Stimulated activated CD8-positive, alpha-beta memory T cell treated with anti-CD3 and anti-CD28 coated beads, Interleukin-2, amount 100 ng/mL, for 48 hours (primary cell): Measurements from ENCODE around the gene KCNK4.

Experiments used
- DNase-seq, 2 donors: peaks; one replicate each; pipeline ENCODE4 v3.0.0-alpha.2; 2020; ENCODE audit warnings: low read depth in 2 of 2

The KCNK4 gene

DNA sequence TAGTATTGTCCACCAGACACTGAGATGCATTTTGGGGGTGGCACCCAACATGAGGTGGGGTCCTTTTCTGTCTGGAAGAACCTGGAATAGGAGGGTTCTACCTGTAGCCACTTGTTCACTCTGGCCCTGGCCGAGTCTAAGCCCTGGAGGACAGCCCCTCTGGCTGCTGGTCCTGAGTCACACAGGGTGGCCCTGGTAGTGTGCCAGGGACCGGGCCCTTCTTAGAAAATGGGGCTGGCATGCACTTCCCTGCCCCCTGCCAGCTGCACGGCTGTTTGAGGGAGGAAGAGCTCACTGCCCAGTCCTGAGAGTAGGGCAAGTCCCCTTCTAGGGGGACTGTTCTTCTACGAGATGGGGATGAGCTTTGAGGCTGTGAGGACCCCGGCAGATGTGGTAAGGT, 37.6 kb upstream of the KCNK4 start:
- no peak for DNase-seq

DNA sequence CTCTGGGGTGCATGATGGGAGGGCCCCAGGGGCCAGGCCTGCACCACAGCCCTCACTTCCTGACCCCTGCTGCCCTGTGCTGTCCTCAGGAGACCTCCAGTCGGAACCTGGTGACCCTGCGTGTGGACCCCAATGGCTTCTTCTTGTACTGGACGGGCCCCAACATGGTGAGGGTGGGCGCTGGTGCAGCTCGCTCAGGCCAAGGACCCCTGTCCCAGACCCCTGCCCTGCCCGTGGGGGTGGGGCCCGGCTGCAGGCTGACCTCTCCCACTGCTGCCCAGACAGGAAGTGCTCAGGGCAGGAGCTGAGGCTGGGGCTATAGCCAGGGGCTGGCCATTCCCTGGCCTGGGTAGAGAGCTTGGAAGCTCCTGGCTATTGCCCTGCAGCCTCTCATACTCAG, 36.8 kb upstream of the KCNK4 start:
- no peak for DNase-seq

DNA sequence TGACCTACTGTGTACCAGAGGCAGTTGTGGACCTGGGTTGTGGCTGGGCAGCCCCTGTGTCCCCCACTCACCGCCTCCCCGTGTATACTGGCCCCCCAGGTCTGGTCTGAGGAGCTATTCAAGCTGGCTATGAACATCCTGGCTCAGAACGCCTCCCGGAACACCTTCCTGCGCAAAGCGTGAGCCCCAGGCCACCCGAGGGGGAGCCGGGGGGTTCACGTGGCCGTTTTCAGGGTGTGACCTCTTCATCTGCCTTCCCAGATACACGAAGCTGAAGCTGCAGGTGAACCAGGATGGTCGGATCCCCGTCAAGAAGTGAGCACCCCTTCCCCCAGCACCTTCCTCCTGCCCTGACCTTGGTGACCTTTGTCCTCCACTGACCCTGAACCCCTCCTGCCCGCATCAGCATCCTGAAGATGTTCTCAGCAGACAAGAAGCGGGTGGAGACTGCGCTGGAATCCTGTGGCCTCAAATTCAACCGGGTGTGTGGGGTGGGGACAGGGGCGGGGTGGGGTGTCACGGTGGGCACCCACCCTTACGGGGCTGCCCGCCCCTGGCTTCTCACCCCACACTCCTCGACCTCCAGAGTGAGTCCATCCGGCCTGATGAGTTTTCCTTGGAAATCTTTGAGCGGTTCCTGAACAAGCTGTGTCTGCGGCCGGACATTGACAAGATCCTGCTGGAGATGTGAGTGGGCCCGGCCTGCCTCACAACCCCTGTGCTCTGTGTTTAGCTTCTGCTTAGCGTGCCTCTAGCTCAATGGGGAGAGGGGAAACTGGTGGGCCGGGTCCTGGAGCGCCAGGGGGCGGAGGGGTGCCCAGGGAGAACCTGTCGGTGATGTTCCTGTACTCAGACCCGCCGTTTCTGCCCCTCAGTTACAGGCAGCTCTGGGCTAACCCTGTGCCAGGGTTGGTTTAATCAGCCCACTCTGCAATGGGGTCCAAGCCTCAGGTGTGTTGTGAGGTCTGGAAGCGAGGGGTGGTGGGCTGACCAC, 35.7 kb upstream of the KCNK4 start:
- no peak for DNase-seq

DNA sequence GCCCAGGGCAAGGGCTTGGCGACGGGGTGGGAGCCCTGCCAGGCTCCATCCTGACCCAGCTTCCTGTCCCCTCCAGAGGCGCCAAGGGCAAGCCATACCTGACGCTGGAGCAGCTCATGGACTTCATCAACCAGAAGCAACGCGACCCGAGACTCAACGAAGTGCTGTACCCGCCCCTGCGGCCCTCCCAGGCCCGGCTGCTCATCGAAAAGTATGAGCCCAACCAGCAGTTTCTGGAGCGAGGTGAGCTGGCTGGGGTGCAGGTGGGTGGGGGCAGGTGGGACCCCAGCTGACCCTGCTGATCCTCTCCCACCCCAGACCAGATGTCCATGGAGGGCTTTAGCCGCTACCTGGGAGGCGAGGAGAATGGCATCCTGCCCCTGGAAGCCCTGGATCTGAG, 34.8 kb upstream of the KCNK4 start:
- DNase-seq, result no peak

DNA sequence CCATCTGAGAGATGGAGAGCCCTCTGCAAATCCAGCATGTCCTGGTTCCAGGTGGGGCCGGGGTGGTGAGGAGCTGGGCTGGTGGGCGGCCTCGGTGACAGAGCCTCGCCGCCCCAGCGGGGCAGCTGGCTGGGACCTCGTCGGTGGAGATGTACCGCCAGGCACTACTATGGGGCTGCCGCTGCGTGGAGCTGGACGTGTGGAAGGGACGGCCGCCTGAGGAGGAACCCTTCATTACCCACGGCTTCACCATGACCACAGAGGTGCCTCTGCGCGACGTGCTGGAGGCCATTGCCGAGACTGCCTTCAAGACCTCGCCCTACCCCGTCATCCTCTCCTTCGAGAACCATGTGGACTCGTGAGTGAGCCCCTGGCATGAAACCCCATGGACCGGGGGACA, 32.7 kb upstream of the KCNK4 start:
- no peak for DNase-seq

DNA sequence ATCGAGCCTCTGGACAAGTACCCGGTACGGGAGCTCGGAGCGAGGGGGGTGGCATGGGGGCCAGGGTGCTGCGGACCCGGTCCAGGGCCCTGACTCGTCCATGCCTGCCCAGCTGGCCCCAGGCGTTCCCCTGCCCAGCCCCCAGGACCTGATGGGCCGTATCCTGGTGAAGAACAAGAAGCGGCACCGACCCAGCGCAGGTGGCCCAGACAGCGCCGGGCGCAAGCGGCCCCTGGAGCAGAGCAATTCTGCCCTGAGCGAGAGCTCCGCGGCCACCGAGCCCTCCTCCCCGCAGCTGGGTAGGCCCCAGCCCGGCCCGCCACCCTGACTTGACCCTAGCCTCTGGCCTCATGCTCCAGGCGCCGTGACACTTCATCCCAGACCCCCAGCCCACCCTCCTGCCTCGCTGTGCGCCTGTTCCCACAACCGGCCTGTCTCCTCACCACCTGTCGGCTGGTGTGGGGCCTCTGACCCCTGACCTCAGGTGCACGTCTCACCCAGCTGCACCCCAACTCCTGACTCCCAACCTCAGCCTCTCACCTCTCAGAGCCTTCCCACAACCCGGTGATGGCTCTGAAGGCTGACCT, 32.1 kb upstream of the KCNK4 start:
- no peak for DNase-seq

DNA sequence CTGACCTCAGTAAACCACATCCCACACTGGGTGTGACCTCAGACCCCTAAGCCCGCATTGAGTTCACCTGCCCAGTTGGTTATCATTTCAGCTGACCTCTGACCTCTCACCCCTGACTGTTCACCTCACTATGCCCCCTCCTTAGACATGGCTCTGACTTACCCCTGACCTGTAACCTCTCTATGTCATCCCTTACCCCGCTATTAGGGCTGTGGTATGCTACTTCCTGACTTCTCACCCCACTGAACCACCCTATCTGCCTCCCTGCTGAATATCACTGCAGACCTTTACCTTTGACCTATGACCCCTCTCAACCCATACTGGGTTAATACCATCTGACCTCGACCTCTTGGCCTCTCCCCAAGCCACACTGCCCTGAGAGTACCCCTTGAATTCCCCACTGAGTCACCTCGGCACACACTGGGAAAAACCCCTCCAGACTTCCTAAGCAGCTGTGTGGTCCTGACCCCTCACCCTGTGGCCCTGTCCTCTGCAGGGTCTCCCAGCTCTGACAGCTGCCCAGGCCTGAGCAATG, 31.5 kb upstream of the KCNK4 start:
- no peak for DNase-seq

DNA sequence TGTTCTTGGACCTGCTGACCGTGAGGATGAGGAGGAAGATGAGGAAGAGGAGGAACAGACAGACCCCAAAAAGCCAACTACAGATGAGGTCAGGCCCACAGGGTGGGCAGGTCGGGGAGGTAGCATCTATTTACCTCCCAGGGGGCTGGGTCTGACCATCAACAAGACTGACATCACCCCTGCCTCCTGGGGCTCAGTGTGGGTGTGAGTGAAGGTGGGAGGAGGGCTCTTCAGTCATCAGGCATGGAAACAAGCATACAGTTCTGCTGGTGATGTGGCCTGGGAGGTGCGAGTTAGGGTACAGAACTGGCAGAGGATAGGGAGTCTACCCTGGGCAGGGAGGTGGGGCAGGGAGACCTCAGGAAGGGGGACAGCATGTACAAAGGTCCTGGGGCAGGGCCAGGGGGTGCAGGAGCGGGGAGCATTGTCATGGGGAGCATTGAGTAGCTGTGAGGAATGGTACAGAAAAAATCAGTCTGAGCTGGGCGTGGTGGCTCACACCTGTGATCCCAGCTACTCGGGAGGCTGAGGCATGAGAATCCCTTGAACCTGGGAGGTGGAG, 30.9 kb upstream of the KCNK4 start:
- DNase-seq, result no peak

DNA sequence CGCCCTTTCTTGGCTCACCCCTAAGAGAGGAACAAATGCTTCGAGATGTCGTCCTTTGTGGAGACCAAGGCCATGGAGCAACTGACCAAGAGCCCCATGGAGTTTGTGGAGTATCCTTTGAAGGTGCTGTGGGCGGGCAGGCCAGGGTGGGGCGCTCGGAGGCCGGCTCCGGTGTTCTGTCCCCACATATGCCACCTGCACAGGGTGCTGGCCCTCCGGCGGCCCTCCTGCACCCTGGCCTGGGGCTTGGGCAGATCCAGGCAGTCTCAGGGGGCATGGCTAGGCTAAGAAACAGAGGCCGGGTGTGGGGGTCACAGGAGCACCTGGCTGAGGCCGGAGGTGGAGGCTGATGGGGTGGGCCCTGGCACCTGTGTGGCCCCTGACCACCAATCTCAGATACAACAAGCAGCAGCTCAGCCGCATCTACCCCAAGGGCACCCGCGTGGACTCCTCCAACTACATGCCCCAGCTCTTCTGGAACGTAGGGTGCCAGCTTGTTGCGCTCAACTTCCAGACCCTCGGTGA, 29.5 kb upstream of the KCNK4 start:
- DNase-seq, result no peak

DNA sequence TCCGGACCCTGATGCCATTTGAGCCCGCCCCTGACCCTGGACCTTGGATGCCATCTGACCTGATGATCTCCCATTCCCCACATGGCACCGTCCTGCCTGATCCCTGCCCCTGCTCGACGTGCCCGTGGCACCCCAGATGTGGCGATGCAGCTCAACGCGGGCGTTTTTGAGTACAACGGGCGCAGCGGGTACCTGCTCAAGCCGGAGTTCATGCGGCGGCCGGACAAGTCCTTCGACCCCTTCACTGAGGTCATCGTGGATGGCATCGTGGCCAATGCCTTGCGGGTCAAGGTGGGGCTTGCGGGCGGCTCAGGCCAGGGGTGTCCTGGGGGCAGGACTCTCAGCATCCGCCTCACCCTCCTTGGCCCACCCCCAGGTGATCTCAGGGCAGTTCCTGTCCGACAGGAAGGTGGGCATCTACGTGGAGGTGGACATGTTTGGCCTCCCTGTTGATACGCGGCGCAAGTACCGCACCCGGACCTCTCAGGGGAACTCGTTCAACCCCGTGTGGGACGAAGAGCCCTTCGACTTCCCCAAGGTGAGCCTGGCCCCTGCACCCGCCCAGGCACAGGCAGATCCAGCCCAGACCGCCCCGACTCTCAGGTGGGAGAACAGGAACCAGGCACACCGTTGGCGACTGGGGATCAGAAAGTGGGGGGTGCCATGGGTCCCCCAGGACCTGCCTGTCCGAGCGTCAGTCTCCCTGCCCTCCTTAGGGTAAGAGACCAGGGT, 28.7 kb upstream of the KCNK4 start:
- no peak for DNase-seq

DNA sequence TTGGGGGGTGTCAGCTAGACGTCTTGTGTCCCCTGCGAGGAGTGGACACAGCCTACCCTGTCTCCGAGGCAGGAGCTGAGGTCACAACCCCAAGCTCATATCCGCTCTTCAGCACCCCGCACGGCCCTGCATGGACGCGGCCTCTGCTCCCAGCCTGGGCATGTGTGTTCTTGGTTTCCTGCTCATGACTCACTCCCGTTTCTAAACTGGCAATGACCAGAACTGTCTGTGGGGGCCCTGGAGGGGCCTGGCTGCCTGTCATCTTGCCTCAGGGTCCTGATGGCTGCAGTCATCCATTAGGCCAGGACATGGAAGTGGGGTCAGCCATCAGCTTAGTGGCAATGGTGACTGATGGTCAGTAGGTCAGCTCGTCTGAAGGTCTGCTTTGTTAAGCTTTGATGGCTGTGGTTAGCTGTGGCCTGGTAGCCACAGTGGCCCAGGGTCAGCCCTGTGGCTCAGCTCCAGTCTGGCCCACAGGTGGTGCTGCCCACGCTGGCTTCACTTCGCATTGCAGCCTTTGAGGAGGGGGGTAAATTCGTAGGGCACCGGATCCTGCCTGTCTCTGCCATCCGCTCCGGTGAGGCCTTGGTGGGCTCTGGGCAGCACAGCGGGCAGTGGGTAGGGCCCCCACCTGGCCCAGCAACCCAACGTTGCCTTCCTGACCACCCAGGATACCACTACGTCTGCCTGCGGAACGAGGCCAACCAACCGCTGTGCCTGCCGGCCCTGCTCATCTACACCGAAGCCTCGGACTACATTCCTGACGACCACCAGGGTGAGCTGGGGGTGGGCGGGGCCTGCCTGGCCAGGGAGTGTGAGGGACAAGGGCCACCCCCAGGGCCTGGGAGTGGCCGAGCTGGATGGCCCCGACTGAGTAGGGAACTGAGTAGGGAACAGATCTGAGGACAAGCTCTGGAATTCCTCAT, 27.8 kb upstream of the KCNK4 start:
- DNase-seq, result no peak

DNA sequence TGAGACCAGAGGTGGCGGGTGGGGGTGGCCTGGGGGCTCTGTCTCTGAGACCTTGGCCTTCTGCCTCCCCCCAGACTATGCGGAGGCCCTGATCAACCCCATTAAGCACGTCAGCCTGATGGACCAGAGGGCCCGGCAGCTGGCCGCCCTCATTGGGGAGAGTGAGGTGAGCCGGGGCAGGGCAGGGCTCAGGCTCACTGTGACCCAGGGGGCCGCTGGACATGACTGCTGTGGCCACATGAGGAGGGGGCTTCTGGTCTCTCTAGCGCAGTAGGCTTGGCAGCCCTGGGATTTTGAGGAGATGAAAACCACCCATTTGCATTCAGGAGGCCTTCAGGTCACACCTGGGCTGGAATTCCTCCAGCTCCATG, 27.2 kb upstream of the KCNK4 start:
- DNase-seq, result no peak

DNA sequence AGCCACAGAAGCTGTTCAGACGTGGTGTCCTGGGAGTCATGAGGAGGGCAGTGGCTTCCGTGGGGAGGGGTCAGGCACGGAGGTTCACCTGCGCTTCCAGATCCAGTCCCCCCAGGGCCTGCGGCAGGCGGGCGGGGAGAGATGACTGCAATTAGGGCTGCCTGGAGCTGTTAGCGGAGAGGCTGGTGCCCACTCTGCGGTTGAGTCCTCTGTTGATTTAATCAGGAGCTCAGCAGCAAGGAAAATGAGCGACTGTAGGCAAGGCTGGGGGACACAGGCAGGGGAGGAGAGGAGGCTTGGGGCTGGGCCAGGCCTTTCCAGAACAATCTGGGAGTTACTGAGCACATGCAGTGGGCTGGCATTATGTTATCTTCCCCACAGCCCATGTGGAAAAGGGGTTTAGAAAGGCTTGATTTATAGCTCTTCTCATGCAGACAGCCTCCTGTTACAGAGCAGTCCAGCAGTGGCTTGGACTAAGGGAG, 26.7 kb upstream of the KCNK4 start:
- no peak for DNase-seq

DNA sequence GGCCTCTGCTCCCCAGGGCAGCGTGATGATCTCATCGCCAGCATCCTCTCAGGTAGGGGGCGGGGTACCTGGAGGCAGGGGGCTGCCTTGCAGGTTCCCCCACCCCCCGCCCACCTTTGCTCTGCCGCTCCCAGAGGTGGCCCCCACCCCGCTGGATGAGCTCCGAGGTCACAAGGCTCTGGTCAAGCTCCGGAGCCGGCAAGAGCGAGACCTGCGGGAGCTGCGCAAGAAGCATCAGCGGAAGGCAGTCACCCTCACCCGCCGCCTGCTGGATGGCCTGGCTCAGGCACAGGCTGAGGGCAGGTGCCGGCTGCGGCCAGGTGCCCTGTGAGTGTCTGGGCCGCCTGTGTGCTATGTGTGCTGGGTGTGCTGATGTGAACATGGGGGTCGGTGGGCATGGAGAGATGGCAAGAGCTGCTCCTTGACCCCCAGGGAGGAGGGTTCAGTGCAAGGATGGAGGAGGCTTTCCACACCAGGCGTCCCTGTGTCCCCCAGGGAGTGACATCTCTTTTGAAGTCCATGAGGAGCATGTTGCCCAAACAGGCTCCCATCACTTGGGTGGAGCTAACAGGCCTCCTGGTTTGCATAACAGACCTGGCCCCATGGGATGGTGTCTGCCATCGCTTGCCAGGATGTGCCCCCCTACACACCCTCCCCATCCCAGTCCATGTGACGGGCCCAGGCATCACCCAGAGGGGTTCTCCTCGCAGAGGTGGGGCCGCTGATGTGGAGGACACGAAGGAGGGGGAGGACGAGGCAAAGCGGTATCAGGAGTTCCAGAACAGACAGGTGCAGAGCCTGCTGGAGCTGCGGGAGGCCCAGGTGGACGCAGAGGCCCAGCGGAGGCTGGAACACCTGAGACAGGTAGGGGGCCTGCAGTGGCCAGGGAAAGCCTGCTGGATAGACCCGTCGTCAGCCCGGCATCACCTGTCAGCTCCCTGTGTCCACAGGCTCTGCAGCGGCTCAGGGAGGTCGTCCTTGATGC, 25.6 kb upstream of the KCNK4 start:
- no peak for DNase-seq

DNA sequence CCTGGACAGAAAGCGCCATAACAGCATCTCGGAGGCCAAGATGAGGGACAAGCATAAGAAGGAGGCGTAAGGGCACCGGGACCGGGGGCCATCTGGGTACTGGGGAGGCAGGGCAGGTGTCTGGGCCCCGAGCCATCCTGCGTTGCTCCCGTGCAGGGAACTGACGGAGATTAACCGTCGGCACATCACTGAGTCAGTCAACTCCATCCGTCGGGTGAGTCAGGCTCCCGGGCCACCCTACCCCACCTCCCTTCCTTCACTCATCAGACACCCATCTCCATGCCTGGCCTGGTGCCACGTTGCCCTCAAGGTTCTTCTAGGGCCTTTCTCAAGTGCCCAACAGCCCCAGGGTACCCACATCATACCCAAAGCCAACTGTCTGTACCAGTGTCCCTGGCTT, 24.8 kb upstream of the KCNK4 start:
- no peak for DNase-seq

DNA sequence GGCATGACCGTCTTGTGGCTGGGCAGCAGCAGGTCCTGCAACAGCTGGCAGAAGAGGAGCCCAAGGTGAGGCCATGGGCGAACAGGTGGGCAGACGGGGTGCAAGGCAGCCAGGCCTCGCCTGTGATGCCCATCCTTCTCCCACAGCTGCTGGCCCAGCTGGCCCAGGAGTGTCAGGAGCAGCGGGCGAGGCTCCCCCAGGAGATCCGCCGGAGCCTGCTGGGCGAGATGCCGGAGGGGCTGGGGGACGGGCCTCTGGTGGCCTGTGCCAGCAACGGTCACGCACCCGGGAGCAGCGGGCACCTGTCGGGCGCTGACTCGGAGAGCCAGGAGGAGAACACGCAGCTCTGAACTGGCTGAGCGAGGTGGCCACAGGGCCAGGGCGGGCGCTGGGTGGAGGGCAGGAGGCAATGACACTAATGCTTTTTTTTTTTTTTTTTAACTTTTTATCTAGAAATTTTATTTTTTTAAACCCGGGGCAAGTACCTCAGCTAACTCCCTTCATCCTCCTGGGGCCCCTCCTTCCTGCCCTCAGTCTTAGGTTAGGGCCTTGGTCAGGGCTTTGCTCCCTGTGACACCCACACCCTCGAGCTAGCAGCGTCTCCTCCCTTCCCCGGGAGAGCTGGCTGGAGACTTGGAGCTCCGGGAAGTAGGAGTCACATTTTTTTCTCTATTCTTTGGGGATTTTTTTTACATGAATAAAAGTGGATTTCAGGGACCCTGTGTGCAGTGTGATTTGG, 23.7 kb upstream of the KCNK4 start:
- DNase-seq, result no peak

DNA sequence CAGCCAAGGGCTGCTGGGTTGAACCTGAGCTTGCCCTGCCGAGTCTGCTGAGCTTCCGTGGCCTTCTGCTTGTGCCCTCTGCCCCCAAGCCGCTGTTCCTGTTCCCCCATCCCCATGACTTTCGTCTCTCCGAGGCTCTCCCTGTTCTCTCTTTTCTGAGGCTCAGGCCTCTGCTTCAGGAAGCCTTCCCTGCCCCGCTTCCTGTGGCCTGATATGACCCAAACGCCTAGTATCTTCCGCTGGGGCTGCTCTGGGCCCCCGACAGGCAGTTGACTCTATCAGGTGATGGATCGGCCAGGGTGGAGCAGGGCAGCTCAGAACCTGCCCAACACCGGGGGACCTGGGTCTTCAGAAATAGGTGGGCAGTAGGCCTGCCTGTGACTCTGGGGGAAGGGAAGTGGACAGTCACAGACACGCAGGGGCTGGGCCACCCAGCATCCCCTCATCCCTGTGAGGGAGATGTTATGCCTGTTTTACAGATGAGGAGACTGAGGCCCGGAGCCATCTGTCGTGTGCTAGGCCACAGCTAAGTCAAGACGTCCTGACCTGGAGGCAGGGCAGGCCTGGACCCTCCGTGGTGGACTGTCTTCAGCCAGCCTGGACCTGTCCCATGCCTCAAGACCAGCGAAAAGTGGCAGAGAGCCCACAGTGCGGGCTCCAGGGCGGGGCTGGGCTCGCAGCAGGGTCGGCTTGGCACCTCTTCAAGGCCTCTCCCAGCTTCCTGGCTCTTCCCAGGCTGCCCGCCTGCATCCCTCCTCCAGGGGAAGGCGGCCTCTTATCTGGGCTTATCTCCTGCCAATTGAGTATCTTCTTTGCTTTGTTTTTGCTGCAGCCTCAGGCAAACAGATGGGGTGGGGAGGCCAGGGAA, 22.8 kb upstream of the KCNK4 start:
- DNase-seq, result no peak
